ENCODE data around the gene INPP5F. TPM values are rescaled to one million over a fixed set of nuclear protein-coding genes. Genes with fewer than 3 reads are reported as not detected.

Gene INPP5F
- total RNA-seq, 2 donors from 2014 or later: 3.6 to 7.8 TPM

DNA sequence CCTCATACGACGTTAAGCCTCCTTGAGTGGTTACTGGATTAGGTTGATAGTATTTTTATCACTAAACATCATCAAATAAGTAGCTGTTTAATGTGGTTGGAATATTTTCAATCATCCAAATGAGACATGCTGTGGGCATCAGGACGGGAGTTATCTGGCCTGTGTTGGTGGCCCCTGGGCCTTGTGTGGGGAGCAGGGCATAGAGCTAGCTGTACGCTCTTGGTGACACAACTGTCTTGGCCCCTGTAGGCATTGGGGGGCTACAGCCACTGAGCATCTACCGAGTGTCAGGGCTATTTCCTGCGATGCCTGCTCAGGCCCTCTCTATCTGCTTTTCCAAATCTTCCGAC lies 46.4 kb upstream of the INPP5F start:
- H3K4me3 ChIP-seq: no peak overlapping the region
- H3K9me3 ChIP-seq: no peaks in the 10 kb centered on the region
- no peaks in the 10 kb centered on the region for H3K4me1 ChIP-seq
- H3K27me3 ChIP-seq: no peaks in the 10 kb centered on the region
- intact Hi-C loops (cut with DNase I): no loop called here
- peaks cover 3 to 14% of the 10 kb centered on the region in 2 donors for H3K36me3 ChIP-seq (replicated peaks in 1 of 2; ENCODE audit: insufficient read depth in 1 of 2, low read depth in 2 of 2)
- TF ChIP-seq POLR2A (IDR thresholded peaks at IDR 0.05): no peak
- TF ChIP-seq, protein P1, sequence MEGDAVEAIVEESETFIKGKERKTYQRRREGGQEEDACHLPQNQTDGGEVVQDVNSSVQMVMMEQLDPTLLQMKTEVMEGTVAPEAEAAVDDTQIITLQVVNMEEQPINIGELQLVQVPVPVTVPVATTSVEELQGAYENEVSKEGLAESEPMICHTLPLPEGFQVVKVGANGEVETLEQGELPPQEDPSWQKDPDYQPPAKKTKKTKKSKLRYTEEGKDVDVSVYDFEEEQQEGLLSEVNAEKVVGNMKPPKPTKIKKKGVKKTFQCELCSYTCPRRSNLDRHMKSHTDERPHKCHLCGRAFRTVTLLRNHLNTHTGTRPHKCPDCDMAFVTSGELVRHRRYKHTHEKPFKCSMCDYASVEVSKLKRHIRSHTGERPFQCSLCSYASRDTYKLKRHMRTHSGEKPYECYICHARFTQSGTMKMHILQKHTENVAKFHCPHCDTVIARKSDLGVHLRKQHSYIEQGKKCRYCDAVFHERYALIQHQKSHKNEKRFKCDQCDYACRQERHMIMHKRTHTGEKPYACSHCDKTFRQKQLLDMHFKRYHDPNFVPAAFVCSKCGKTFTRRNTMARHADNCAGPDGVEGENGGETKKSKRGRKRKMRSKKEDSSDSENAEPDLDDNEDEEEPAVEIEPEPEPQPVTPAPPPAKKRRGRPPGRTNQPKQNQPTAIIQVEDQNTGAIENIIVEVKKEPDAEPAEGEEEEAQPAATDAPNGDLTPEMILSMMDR (IDR thresholded peaks at IDR 0.05): no peak
- DNase-seq (no peak), ATAC-seq (no peak)
- 89 to 92% methylated on average over 7 of the region's 7 CpGs for WGBS, 2 donors
- H3K27ac ChIP-seq: no peak overlapping the region

DNA sequence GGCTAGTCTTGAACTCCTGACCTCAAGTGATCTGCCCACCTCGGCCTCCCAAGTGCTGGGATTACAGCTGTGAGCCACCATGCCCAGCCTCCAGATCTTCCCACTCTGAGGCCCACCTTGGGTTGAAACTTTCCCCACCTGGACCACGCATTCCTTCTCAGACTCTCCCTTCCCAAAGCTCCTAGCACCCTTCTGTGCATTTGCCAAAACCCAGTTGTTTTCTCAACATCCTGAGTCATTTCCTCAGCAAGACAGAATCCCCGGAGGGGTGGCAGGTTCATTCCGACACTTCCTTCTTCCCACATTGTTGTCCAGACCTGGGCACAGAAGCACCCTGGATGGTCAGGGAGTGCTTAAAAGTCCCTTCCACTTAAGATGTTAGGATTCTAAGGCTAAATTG lies 45.8 kb upstream of the INPP5F start:
- Histone ChIP-seq H3K4me3 (no peak overlapping the region), H3K27ac (no peak overlapping the region), H3K9me3 (no peaks in the 10 kb centered on the region), H3K27me3 (no peaks in the 10 kb centered on the region), H3K36me3 (replicated peaks in 1 of 2; ENCODE audit: insufficient read depth in 1 of 2, low read depth in 2 of 2) (peaks cover 3 to 13% of the 10 kb centered on the region in 2 donors), H3K4me1 (no peaks in the 10 kb centered on the region)
- intact Hi-C loops (cut with DNase I): no loop called here
- no peak for DNase-seq
- no peak for ATAC-seq
- TF ChIP-seq POLR2A (IDR thresholded peaks at IDR 0.05): no peak
- TF ChIP-seq, protein P1 (IDR thresholded peaks at IDR 0.05): no peak
- 70 to 76% methylated on average over 4 of the region's 4 CpGs for WGBS, 2 donors

DNA sequence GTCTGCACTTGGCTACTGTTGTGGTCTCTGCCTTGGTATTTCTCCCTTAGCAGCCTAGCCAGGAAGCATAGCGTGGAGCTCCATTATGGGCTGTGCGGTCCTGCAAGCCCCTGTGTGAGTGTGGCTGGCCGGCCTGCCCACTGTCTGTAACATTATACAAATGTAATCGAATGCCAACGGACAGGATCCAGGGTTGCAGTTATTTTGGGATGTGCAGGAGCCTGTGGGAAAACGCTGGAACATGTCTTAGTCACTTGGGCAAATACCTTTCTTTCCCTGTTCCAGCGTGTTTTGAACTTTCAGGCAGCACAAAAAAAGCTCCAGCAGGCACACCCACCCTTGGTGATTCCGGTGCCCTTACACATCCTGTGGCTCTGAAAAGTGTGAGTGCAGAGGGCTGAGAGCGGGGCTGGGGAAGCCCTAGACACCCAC lies 45.2 kb upstream of the INPP5F start:
- Histone ChIP-seq H3K27ac (no peak overlapping the region), H3K27me3 (no peaks in the 10 kb centered on the region), H3K36me3 (replicated peaks in 1 of 2; ENCODE audit: insufficient read depth in 1 of 2, low read depth in 2 of 2) (peaks cover 3 to 13% of the 10 kb centered on the region in 2 donors), H3K4me1 (no peaks in the 10 kb centered on the region), H3K9me3 (no peaks in the 10 kb centered on the region), H3K4me3 (no peak overlapping the region)
- no peak for DNase-seq
- WGBS, 2 donors: 80% methylated on average over 9 of the region's 9 CpGs
- ATAC-seq: no peak
- no peak for TF ChIP-seq POLR2A (IDR thresholded peaks at IDR 0.05)
- TF ChIP-seq, protein P1 (IDR thresholded peaks at IDR 0.05): no peak
- intact Hi-C loops (cut with DNase I): no loop called here

DNA sequence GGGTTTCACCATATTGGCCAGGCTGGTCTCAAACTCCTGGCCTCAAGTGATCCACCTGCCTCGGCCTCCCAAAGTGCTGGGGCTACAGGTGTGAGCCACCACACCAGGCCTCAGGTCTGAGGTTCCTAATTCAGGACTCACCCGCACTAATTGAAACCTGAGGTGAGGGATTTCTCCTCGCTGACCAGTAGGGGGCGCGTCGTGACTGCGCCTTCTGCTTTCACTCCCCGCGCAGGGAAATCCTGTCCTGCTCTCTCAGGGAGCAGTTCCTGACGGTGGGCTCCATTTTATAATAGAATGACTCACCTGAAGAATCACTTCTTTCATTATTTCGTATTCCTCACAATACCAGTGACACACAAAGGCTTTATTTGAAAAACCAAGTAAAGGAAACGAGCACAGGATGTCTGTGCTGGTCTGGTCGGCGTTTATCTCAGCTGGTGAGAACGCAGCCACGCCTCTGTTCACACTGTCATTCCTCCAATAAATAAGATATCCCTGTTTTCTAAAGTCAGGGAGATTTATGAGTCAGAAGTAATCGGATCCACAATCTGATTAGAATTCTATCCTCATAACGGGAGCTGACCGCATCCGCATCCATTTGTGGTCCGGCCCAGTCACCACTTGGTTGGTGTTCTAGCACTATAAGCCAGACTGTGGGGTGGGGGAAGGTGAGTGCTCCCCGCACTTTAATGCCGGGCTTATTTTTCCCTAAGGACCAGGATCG lies 39.2 kb upstream of the INPP5F start:
- no peak for TF ChIP-seq POLR2A (IDR thresholded peaks at IDR 0.05)
- TF ChIP-seq, protein P1 (IDR thresholded peaks at IDR 0.05): peak; percentile 86 to 93 (median 90)
- intact Hi-C loops (cut with DNase I): no loop called here
- no peaks in the 10 kb centered on the region for H3K27me3 ChIP-seq
- no peaks in the 10 kb centered on the region for H3K9me3 ChIP-seq
- 22 to 24% methylated on average over 23 to 24 of the region's 24 CpGs for WGBS, 2 donors
- H3K36me3 ChIP-seq (replicated peaks in 1 of 2; ENCODE audit: insufficient read depth in 1 of 2, low read depth in 2 of 2): no peaks in the 10 kb centered on the region
- peak overlapping the region in 2 of 4 donors; percentile 15 to 41 for H3K27ac ChIP-seq
- ATAC-seq (peak; percentile 91), DNase-seq (peak; percentile 71 to 84 (median 76))
- no peak overlapping the region for H3K4me3 ChIP-seq
- H3K4me1 ChIP-seq: no peaks in the 10 kb centered on the region
